GM12873 (cell line): ENCODE results near the gene ISOC1.

Experiments used
- TF ChIP-seq, protein P1 (sequence below): IDR thresholded peaks from 2 replicates; pipeline ENCODE4 v1.5.1; 2012; ENCODE audit warnings: low read depth, mild to moderate bottlenecking, moderate library complexity, low read length, control low read depth; ENCODE audit not compliant: insufficient read depth; ENCODE audit errors: missing control alignments

Gene ISOC1

DNA sequence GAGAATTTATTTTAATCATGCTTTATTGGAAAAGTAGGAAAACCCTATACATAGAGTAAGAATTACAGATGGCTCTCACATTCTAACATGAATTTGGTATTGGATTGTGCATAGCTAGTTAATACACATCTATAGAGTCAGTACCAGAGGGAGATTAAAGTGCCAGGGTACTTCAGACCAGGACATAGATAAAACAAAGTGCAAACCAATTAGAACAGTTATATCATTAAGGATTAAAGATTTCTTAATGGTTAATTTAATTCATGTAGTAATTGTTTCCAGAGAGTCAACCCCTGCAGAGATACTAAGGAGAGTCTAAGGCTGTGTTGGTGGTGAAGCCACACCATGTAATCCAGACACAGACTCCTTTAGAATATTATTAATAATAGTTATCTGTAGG is 8.8 kb downstream of the ISOC1 start:
- TF ChIP-seq, protein P1, sequence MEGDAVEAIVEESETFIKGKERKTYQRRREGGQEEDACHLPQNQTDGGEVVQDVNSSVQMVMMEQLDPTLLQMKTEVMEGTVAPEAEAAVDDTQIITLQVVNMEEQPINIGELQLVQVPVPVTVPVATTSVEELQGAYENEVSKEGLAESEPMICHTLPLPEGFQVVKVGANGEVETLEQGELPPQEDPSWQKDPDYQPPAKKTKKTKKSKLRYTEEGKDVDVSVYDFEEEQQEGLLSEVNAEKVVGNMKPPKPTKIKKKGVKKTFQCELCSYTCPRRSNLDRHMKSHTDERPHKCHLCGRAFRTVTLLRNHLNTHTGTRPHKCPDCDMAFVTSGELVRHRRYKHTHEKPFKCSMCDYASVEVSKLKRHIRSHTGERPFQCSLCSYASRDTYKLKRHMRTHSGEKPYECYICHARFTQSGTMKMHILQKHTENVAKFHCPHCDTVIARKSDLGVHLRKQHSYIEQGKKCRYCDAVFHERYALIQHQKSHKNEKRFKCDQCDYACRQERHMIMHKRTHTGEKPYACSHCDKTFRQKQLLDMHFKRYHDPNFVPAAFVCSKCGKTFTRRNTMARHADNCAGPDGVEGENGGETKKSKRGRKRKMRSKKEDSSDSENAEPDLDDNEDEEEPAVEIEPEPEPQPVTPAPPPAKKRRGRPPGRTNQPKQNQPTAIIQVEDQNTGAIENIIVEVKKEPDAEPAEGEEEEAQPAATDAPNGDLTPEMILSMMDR: no peak

DNA sequence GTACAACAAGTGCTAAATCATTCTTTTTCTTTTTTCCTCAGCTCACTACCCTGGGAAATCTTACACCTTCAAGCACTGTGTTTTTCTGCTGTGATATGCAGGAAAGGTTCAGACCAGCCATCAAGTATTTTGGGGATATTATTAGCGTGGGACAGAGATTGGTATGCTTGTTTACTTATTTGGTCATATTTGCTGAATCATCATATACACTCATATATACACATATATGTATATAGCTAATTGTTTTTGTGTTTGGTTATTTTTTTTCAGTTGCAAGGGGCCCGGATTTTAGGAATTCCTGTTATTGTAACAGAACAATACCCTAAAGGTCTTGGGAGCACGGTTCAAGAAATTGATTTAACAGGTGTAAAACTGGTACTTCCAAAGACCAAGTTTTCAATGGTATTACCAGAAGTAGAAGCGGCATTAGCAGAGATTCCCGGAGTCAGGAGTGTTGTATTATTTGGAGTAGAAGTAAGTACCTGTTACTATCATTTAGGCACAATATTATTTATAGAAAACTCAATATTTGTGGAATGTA is 10.4 kb downstream of the ISOC1 start:
- TF ChIP-seq, protein P1: no peak

DNA sequence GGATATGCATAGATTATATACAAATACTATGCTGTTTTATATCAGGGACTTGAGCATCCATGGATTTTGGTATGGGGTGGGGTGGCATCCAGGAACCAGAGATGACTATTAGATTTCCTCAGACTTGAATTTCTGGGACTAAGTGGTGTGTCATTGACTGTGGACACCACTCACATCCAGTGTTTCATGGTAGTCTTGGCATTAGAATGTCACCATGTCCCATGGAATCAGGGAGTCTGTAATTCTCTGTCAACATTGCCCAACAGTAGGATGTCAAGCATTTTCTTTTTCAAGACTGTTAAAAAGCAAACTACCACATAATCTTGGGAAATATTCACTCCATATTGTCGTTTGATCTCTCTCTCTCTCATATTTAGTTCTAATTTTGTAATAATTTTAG is 13.1 kb downstream of the ISOC1 start:
- TF ChIP-seq, protein P1: no peak

DNA sequence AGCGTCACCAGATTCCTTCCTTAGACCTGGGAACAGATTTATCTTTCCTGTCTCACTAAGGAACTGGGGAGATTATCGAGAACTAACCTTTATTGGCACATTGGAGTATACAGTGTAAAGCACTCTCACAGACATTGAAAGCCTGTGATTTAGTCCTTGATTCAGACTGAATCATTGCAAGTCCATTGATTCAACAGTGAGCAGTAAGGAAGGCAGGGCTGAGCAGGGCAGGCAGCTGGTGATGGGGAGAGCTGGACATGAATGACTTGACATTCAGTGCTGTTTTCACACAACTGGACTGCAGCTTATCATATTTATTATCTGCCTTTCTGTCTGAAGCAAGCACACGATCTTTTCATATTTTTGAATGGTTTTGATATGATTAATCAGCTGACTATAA is 16.2 kb downstream of the ISOC1 start:
- TF ChIP-seq, protein P1: no peak

DNA sequence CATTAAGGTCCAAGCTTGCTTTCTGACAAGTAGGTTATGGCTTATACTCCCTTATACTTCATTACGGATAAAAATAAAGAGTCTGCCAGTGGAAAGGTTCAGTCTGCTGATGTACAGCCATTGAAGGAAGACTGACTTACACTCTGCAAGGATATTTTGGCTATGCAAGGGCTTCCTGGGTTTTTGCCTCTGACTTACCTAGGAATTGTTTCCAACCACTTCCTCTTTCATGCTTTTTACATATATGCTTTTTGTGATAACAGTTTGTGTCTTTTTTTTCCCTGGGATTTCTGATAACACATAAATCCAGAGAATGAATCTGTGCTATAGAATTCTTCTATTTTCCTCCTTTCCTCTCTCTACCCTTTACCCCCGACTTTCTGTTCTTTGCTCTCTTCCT is 16.8 kb downstream of the ISOC1 start:
- TF ChIP-seq, protein P1: no peak

DNA sequence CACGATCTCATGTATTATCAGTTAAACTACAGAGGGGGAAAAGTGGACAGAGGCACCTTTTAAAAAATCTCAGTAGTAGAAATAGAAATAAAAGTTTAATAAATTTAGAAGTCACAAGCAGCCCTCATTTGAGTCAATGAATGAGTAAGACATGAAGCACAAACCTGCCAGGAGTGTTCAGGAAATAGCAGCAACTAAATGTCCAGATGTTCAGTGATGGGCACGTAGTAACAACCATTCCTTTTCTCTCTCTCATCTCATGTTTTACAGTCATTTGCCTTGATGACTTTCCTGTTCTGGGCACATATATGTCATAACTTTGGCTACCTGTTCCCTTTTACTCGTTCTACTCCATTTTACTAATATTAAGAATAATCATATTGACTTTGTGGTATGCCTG is 17.7 kb downstream of the ISOC1 start:
- TF ChIP-seq, protein P1: no peak

DNA sequence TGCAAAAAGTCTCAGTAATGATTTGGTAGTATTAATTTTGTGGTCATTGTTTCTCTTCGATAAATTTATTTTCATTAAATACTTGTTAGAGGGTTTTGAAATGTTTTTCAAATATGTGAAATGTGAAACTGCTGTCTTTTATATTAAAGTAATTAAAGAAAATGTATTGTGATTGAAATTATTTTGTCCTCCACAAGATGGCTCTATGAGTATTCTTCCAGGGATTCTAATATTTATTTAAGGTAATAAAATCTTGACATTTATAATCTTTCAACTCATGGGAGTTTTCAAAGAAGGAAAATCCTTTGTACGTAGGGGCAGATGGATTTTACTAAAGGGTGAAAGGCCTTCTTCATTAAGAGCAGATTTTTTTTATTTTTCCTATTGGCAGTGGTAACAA is 19.3 kb downstream of the ISOC1 start:
- TF ChIP-seq, protein P1: no peak
